Spleen (tissue), 7 donors: ENCODE results near the gene PGM5.

Experiments
- CTCF ChIP-seq, 11 experiments: fragments of 200-600 bp in 7 of 11; fragments of 450-650 bp in 4 of 11; sonication (generic) in 4 of 11; IDR thresholded peaks in 8 of 11; conservative IDR thresholded peaks in 3 of 11; 1 replicate in 7 of 11; 2 replicates in 4 of 11; pipeline versions ENCODE4 v1.4.0 to v1.8.0; 2016 to 2021; ENCODE audit warnings: antibody characterized with exemption in 11 of 11, inconsistent platforms in 4 of 11, mild to moderate bottlenecking in 1 of 11
- POLR2A ChIP-seq, 3 donors: fragments of 450-650 bp; IDR thresholded peaks; one replicate each; pipeline ENCODE4 v1.5.1; 2017; ENCODE audit warnings: antibody characterized with exemption in 3 of 3, mild to moderate bottlenecking in 1 of 3
- donor health status: DM: no; HTN: no; CAD: no; lungs with moderate emphysema.
- donor health status: DM: no; HTN: no; CAD: no.
- donor health status: DM: no; HTN: no; CAD: no.

GRCh38 chr9:68523367-68523936, 167.0 kb downstream of the PGM5 start:
- TF ChIP-seq CTCF (IDR thresholded peaks at IDR 0.05 in 8 of 11, conservative IDR thresholded peaks at IDR 0.05 in 3 of 11) (no peak), POLR2A (IDR thresholded peaks at IDR 0.05) (no peak)
